Omental fat pad (tissue), 4 donors: ENCODE data around the gene TAS2R60. TPM values are rescaled to one million over a fixed set of nuclear protein-coding genes. Genes with fewer than 3 reads are reported as not detected.
"Not testable (repeated sequence)": the region's sequence is repeated elsewhere in the genome, so short reads cannot be mapped to it uniquely, and the experiment has no call there.

Experiments used
- ATAC-seq: fragments of 150-250 bp; one replicate; pipeline ENCODE4 v1.9.1; 2016; ENCODE audit warnings: mild to moderate bottlenecking, moderate library complexity; ENCODE audit not compliant: low FRiP score
- DNase-seq: peaks from one replicate; pipeline ENCODE4 v3.0.0-alpha.2; 2019; ENCODE audit warnings: low spot score
- total RNA-seq, 4 donors: library from RNA; depleted of rRNA; stranded (reverse); fragments of >200 nt; gene quantifications; one replicate each; pipeline ENCODE4 v1.1.0, GENCODE V29; 2016
- TF ChIP-seq, protein P1 (sequence below), 3 donors: fragments of 450-650 bp; IDR thresholded peaks; one replicate each; pipeline ENCODE4 v1.5.1; 2016 to 2017; ENCODE audit warnings: antibody characterized with exemption in 3 of 3, mild to moderate bottlenecking in 3 of 3, moderate library complexity in 2 of 3

The TAS2R60 gene
- total RNA-seq, 4 donors from 2014 or later, result not detected

DNA sequence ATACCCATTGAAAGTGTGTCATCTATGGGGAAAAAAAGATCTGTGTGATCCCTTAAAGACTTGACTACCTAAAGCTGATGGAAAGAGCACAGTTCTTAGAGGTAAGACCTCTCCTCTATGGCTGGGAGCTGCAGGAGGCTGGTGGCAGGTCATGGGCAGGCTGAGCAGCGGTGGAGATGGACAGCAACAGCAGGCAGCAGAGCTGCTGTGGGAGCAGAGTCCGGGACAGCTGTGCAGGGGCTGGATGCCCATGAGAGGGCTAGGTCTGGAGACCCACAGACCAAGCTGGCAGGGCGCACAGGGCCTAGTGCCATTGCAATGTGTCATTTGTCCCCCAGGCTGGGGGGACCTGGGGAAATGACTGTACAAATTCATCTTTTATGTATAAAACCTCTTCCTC, 21.2 kb upstream of the TAS2R60 start:
- DNase-seq, result no peak
- ATAC-seq, result no peak
- TF ChIP-seq, protein P1, sequence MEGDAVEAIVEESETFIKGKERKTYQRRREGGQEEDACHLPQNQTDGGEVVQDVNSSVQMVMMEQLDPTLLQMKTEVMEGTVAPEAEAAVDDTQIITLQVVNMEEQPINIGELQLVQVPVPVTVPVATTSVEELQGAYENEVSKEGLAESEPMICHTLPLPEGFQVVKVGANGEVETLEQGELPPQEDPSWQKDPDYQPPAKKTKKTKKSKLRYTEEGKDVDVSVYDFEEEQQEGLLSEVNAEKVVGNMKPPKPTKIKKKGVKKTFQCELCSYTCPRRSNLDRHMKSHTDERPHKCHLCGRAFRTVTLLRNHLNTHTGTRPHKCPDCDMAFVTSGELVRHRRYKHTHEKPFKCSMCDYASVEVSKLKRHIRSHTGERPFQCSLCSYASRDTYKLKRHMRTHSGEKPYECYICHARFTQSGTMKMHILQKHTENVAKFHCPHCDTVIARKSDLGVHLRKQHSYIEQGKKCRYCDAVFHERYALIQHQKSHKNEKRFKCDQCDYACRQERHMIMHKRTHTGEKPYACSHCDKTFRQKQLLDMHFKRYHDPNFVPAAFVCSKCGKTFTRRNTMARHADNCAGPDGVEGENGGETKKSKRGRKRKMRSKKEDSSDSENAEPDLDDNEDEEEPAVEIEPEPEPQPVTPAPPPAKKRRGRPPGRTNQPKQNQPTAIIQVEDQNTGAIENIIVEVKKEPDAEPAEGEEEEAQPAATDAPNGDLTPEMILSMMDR (IDR thresholded peaks at IDR 0.05), result no peak

DNA sequence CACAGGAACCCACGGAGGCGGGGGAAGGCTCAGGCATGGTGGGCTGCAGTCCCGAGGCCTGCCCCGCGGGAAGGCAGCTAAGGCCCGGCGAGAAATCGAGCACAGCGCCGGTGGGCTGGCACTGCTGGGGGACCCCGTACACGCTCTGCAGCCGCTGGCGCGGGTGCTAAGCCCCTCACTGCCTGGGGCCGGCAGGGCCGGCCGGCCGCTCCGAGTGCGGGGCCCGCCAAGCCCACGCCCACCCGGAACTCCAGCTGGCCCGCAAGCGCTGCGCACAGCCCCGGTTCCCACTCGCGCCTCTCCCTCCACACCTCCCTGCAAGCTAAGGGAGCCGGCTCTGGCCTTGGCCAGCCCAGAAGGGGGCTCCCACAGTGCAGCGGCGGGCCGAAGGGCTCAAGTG, 18.8 kb upstream of the TAS2R60 start:
- not testable (repeated sequence) for ATAC-seq, DNase-seq

DNA sequence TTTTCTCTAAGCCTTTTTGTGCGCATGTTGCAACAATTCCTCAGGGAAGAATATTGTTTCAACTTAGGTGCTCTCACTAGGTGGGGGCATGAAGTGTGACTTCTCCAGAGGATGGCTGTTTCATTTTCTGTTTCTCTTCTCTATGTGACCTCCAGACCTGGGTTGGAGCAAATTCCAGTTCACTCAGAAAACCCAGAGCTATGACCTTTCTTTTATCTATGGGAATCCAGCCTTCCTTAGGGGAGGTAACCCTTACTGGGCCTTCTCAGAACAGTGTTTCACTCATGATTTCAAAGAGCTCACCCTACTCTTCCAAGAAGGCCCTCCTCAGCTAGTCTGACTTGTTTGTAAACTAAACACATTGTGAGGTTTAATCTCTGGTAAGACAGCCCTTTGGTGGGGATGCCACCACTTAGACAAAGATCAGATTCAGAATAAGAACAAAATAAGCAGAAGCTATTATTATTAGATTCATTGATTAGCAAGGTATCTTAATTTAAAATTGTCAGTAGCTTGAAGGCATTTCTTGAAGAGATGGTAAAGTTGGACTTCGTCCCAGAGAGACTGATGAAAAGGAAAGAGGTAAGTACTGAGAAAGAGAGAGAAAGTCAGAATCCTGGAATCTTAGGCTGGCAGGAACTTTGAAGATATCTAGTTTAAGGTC, 16.6 kb upstream of the TAS2R60 start:
- TF ChIP-seq, protein P1 (IDR thresholded peaks at IDR 0.05), result no peak
- DNase-seq (no peak), ATAC-seq (no peak)

DNA sequence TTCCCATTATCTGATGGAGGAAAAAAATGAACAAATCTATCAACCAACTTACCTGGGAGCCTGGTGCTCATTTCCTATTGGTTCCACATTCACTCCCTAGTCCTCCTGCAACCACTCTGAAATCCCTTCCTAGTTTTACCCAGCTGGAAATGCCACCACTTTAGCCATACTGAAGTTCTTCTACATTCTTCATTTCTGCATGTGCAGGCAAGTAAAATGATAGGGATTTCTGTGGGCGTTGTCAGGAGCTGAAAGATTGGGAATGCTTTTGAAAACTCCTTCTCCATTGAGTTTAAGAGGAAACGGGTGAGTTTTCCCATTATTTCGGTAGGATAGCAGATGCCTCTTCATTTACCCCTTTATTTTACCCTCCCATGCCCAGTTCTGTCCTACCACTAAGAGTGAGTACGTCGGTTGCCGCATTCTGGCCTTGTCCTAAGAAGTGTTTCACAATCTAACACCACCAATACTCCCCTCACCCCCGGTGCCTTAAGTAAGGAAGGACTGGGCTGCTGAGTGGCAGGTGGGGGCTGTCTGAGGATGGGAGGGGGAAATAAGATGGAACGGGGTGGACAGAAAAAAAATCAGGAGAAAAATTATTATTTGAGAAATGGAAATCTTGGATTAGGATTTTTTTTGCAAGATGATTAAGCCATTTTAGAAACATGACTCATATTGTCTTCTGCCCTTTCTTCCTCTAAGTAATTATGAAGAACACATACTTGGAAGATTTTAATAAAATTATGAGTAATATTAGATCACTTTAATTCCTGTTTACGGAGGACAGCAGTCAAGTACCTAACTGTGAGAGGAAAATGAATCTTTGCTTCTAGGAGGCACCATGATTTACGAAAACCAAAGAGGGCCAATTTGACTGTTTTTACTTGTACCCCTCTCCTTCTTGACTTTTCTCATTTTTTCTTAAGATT, 13.2 kb upstream of the TAS2R60 start:
- DNase-seq (no peak), ATAC-seq (peak; percentile 82)
- TF ChIP-seq, protein P1 (IDR thresholded peaks at IDR 0.05), result no peak

DNA sequence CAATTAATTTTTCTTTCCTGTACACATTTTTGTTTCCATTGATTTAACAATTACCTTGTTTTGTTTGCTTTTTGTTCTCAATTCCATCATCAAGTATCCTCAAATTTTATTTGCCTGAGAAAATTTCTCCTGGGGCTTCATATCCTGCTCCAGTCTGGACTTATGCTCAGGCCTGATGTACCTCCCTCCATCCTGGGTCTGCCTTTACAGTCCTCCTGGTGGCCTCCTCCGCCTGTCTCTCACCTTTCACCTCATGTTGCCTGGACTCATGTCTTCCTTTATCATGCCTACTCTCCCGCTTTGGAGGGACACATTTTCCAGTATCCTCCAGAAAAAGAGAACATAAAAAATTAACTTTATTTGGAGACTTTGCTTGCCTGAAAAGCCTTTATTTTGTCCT, 12.1 kb upstream of the TAS2R60 start:
- TF ChIP-seq, protein P1 (IDR thresholded peaks at IDR 0.05), result no peak
- DNase-seq, result no peak
- ATAC-seq, result no peak

DNA sequence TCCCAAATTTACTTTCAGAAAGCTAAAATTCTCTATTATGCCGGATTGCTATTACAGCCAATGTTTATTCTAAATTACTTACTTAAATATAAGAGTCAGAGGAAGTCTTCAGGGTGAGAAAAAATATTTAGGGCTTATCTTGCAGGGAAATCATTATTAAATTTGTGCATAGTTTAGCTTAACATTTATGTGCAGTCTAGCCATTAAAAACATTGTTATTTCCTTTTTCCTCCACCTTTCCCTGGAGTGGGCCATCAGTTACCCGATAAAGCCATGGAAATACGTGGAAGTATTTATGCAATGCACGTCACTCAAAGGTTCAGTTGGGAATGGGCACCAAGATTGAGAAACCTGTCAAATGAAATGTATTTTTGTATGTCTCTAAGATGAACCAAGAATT, 9.5 kb upstream of the TAS2R60 start:
- DNase-seq (no peak), ATAC-seq (no peak)

DNA sequence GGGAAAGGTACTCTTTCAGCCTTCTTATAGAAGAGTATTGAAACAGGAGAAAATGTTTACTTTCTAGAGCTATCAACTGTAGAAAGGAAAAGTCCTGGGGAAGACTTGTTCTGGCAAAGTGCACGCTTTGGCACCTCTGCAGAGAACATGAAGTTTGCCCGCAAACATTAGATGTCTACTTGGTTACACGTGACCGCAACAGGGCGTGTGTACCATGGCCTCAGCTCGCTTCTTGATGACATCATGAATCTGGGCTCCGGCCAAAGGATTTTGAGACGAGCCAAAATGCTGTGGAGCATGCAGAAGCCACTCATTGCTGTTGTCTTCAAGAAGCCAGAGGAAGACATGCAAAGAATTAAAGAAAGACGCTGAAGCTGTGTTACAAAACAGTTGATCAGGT, 8.6 kb upstream of the TAS2R60 start:
- DNase-seq, result no peak

More for the DNA sequence above, 9.5 kb upstream of the TAS2R60 start:
- TF ChIP-seq, protein P1 (IDR thresholded peaks at IDR 0.05), result no peak

More for the DNA sequence above, 8.6 kb upstream of the TAS2R60 start:
- TF ChIP-seq, protein P1 (IDR thresholded peaks at IDR 0.05), result no peak
- no peak for ATAC-seq
